B cell (primary cell): ENCODE data around the gene NTMT1. TPM values are rescaled to one million over a fixed set of nuclear protein-coding genes. Genes with fewer than 3 reads are reported as not detected.

ENCODE experiments used
- ATAC-seq: fragments of 200-7000 bp; cut with Tn5 transposase; one replicate; pipeline ENCODE4 v1.10.0; 2021; ENCODE audit warnings: low read depth, mild to moderate bottlenecking, moderate number of reproducible peaks, moderate library complexity
- CTCF ChIA-PET: fragments of 350-600 bp; sonication (Branson Sonifier 250); formaldehyde crosslinking; loops from one replicate; lab custom pipeline; 2021; ENCODE audit warnings: antibody characterized with exemption, inconsistent platforms; lab: Charles Lee
- POLR2A ChIA-PET: fragments of 350-600 bp; sonication (Branson Sonifier 250); formaldehyde crosslinking; loops from one replicate; lab custom pipeline; 2021; ENCODE audit warnings: antibody characterized with exemption; lab: Charles Lee
- DNase-seq: peaks from one replicate; pipeline ENCODE4 v3.0.0; 2013
- H2AFZ ChIP-seq: 2 replicates; pipeline ENCODE4 v1.6.1; 2012; ENCODE audit warnings: mild to moderate bottlenecking, low read depth, low read length; ENCODE audit not compliant: insufficient read depth, poor library complexity, severe bottlenecking
- H3K27ac ChIP-seq, 2 donors: 1 replicate in 1 of 2; 2 replicates in 1 of 2; pipeline ENCODE4 v1.5.1; 2012 to 2013; ENCODE audit warnings: low read length in 2 of 2, mild to moderate bottlenecking in 2 of 2, moderate library complexity in 1 of 2
- H3K27me3 ChIP-seq, 4 experiments: fragments of 200-600 bp in 1 of 4; sonication (generic) in 1 of 4; replicated peaks in 1 of 4; 1 replicate in 2 of 4; 2 replicates in 2 of 4; pipeline versions ENCODE4 v1.6.1 to v1.7.0; 2013 to 2016; ENCODE audit warnings: low read length in 3 of 4, mild to moderate bottlenecking in 2 of 4, mixed read lengths in 1 of 4, moderate library complexity in 1 of 4; ENCODE audit not compliant: insufficient read depth in 4 of 4, control insufficient read depth in 3 of 4; ENCODE audit errors: control extremely low read depth in 1 of 4
- H3K36me3 ChIP-seq, 2 experiments: replicated peaks in 1 of 2; 1 replicate in 1 of 2; 2 replicates in 1 of 2; pipeline versions ENCODE4 v1.6.1 to v1.7.1; 2013; ENCODE audit warnings: low read length in 1 of 2; ENCODE audit not compliant: insufficient read depth in 2 of 2, control insufficient read depth in 1 of 2; ENCODE audit errors: control extremely low read depth in 1 of 2, extremely low read depth in 1 of 2
- H3K4me1 ChIP-seq, 2 donors: fragments of 200-600 bp in 1 of 2; sonication (generic) in 1 of 2; 1 replicate in 1 of 2; 2 replicates in 1 of 2; pipeline versions ENCODE4 v1.5.1 to v1.6.1; 2013 to 2017; ENCODE audit warnings: low read length in 2 of 2; ENCODE audit not compliant: control insufficient read depth in 2 of 2, insufficient read depth in 2 of 2
- H3K4me2 ChIP-seq: replicated peaks from 2 replicates; pipeline ENCODE3; 2012; ENCODE audit warnings: mild to moderate bottlenecking, low read depth, low read length; ENCODE audit not compliant: poor library complexity, severe bottlenecking
- H3K4me3 ChIP-seq, 5 experiments: fragments of 200-600 bp in 1 of 5; sonication (generic) in 1 of 5; 1 replicate in 3 of 5; 2 replicates in 2 of 5; pipeline versions ENCODE4 v1.5.1 to v1.7.0; 2011 to 2016; ENCODE audit warnings: low read length in 4 of 5, mild to moderate bottlenecking in 4 of 5, low read depth in 2 of 5, control low read depth in 1 of 5, moderate library complexity in 1 of 5; ENCODE audit not compliant: insufficient read depth in 1 of 5; ENCODE audit errors: control extremely low read depth in 1 of 5, extremely low read depth in 1 of 5
- H3K79me2 ChIP-seq: fragments of 200-600 bp; sonication (generic); one replicate; pipeline ENCODE4 v1.6.0; 2016; ENCODE audit warnings: low read length; ENCODE audit not compliant: control insufficient read depth, insufficient read depth
- H3K9ac ChIP-seq: fragments of 200-600 bp; sonication (generic); 2 replicates; pipeline ENCODE4 v1.6.1; 2017; ENCODE audit warnings: mild to moderate bottlenecking, low read length, moderate library complexity
- H3K9me3 ChIP-seq, 3 donors: one replicate each; pipeline versions ENCODE4 v1.6.1 to v1.7.1; 2013; ENCODE audit warnings: low read length in 2 of 3; ENCODE audit not compliant: control insufficient read depth in 2 of 3, insufficient read depth in 1 of 3; ENCODE audit errors: control extremely low read depth in 1 of 3
- H4K20me1 ChIP-seq: 2 replicates; pipeline ENCODE4 v1.6.0; 2012; ENCODE audit warnings: mild to moderate bottlenecking, low read length; ENCODE audit not compliant: insufficient read depth, control insufficient read depth, poor library complexity, severe bottlenecking
- H3K27ac Mint-ChIP-seq: one replicate; pipeline ENCODE4 v1.8.0; 2021; ENCODE audit warnings: mixed read lengths
- H3K27me3 Mint-ChIP-seq: one replicate; pipeline ENCODE4 v1.8.0; 2021; ENCODE audit warnings: mixed read lengths
- H3K4me1 Mint-ChIP-seq: one replicate; pipeline ENCODE4 v1.8.0; 2021; ENCODE audit warnings: mixed read lengths
- H3K4me3 Mint-ChIP-seq: one replicate; pipeline ENCODE4 v1.8.0; 2021; ENCODE audit warnings: mixed read lengths
- H3K9me3 Mint-ChIP-seq: one replicate; pipeline ENCODE4 v1.8.0; 2022; ENCODE audit warnings: mixed read lengths; ENCODE audit not compliant: insufficient read depth
- CTCF ChIP-seq: fragments of 200-600 bp; IDR thresholded peaks from one replicate; pipeline ENCODE4 v1.8.0; 2022; ENCODE audit warnings: antibody characterized with exemption, mild to moderate bottlenecking
- EZH2 ChIP-seq: IDR thresholded peaks from 2 replicates; pipeline ENCODE4 v1.6.1; 2012; ENCODE audit warnings: borderline replicate concordance, low read depth, mild to moderate bottlenecking, moderate library complexity, low read length; ENCODE audit not compliant: insufficient read depth, poor library complexity, severe bottlenecking
- WGBS: methylation state at CpG from one replicate; pipeline ENCODE4 v1.1.5; 2013; ENCODE audit warnings: missing lambda C conversion rate; ENCODE audit not compliant: insufficient coverage; 5-methylcytosine and 5-hydroxymethylcytosine counted together
- intact Hi-C: fragments of 100-400 bp; cut with micrococcal nuclease; formaldehyde crosslinking; loops from one replicate; pipeline ENCODE4 v1.10.0; 2022
- polyA plus RNA-seq: library from polyadenylated mRNA; depleted of rRNA; stranded (reverse); fragments of >200 nt; gene quantifications from 2 replicates; pipeline ENCODE4 v1.2.3, GENCODE V29; 2012
- total RNA-seq, 2 donors: library from RNA; stranded (reverse); fragments of 120-200 nt in 1 of 2; gene quantifications; 1 replicate in 1 of 2; 2 replicates in 1 of 2; pipeline versions ENCODE4 v1.2.3 to v1.2.4, GENCODE V29; 2013 to 2022

NTMT1 gene
- total and polyA plus RNA-seq, 2 donors (not counting 1 experiment from before 2014, with no cell fraction given), result 21.8 to 35.3 TPM

GRCh38 chr9:129597355-129598088 lies 28.4 kb upstream of the NTMT1 start:
- no peaks in the 10 kb centered on the region for H3K9me3 Mint-ChIP-seq
- Histone ChIP-seq H3K27me3 (peaks cover 0 to 40% (median 11%) of the 10 kb centered on the region in 4 experiments), H2AFZ (peak overlapping the region; percentile 49), H3K9me3 (peaks cover 0 to 9% (median 0%) of the 10 kb centered on the region in 3 donors), H3K4me2 (peak overlapping the region; percentile 69), H3K36me3 (no peaks in the 10 kb centered on the region), H4K20me1 (no peaks in the 10 kb centered on the region), H3K4me3 (peak overlapping the region in 3 of 5 experiments; percentile 7 to 23 (median 23)), H3K4me1 (peaks cover 14 to 15% of the 10 kb centered on the region in 2 donors), H3K79me2 (no peaks in the 10 kb centered on the region), H3K9ac (peak overlapping the region; percentile 26), H3K27ac (no peak overlapping the region)
- H3K27ac Mint-ChIP-seq, result no peak overlapping the region
- no peak for TF ChIP-seq CTCF
- TF ChIP-seq EZH2, result no peak
- ATAC-seq, result peak; percentile 31
- DNase-seq, result peak; percentile 42
- POLR2A ChIA-PET, result interaction anchor here (1.1 kb wide), 1 partner anchor 420 kb away, joined by 3 read pairs; the partner anchor contains the start of gene IER5L
- CTCF ChIA-PET, result interaction anchor here (0.9 kb wide), 1 partner anchor 11 kb away, joined by 3 read pairs; no protein-coding TSS in a partner anchor
- intact Hi-C loops, result no loop called here
- peaks cover 12% of the 10 kb centered on the region for H3K4me1 Mint-ChIP-seq
- H3K4me3 Mint-ChIP-seq, result peak overlapping the region; percentile 45
- H3K27me3 Mint-ChIP-seq, result peaks cover 50% of the 10 kb centered on the region
- WGBS, result 3% methylated on average over 50 of the region's 57 CpGs

- no peak overlapping the region for H3K27ac ChIP-seq
- intact Hi-C loops, result no loop called here
- peaks cover 12% of the 10 kb centered on the region for H3K4me1 Mint-ChIP-seq
- DNase-seq (peak; percentile 38), ATAC-seq (peak; percentile 55)
- peaks cover 0 to 40% (median 11%) of the 10 kb centered on the region in 4 experiments for H3K27me3 ChIP-seq
- peaks cover 0 to 9% (median 0%) of the 10 kb centered on the region in 3 donors for H3K9me3 ChIP-seq
- H3K27ac Mint-ChIP-seq, result peak overlapping the region; percentile 32
- peak overlapping the region in 2 of 5 experiments; percentile 23 for H3K4me3 ChIP-seq
- peak overlapping the region; percentile 49 for H2AFZ ChIP-seq
- no peaks in the 10 kb centered on the region for H4K20me1 ChIP-seq
- POLR2A ChIA-PET, result no interaction called here
- H3K4me1 ChIP-seq, result peaks cover 14 to 15% of the 10 kb centered on the region in 2 donors
- CTCF ChIA-PET, result no interaction called here
- no peaks in the 10 kb centered on the region for H3K9me3 Mint-ChIP-seq
- TF ChIP-seq EZH2 (no peak), CTCF (no peak)
- no peaks in the 10 kb centered on the region for H3K36me3 ChIP-seq
- H3K4me2 ChIP-seq, result peak overlapping the region; percentile 69
- peak overlapping the region; percentile 26 for H3K9ac ChIP-seq
- 43% methylated on average over 10 of the region's 14 CpGs for WGBS
- peaks cover 50% of the 10 kb centered on the region for H3K27me3 Mint-ChIP-seq
- no peaks in the 10 kb centered on the region for H3K79me2 ChIP-seq
- H3K4me3 Mint-ChIP-seq, result peak overlapping the region; percentile 45
Measured at GRCh38 chr9:129598089-129598596, 27.8 kb upstream of the NTMT1 start.
